HepG2 (cell line): ENCODE measurements around the gene MAEA. TPM values are rescaled to one million over a fixed set of nuclear protein-coding genes. Genes with fewer than 3 reads are reported as not detected.

Experiments used
- ATF7-NPFF ChIP-seq: sonication (generic); formaldehyde crosslinking; IDR thresholded peaks from 2 replicates; pipeline ENCODE4 v1.8.1; 2023; ENCODE audit warnings: mild to moderate bottlenecking, low read depth, missing genetic modification reagents, moderate library complexity
- CEBPZ ChIP-seq: IDR thresholded peaks from 2 replicates; pipeline ENCODE4 v1.6.1; 2012; ENCODE audit warnings: low read length, improper control_type of control experiment
- CREBL2 ChIP-seq: sonication (generic); formaldehyde crosslinking; IDR thresholded peaks from 2 replicates; pipeline ENCODE4 v1.8.1; 2023; ENCODE audit warnings: missing genetic modification reagents, mild to moderate bottlenecking, borderline replicate concordance
- CSRNP2 ChIP-seq: sonication (generic); formaldehyde crosslinking; conservative IDR thresholded peaks from 2 replicates; pipeline ENCODE4 v1.8.0; 2022; ENCODE audit warnings: low read depth, missing genetic modification reagents
- DPF2 ChIP-seq: sonication (generic); formaldehyde crosslinking; IDR thresholded peaks from 2 replicates; pipeline ENCODE4 v1.4.0; 2020; ENCODE audit warnings: mild to moderate bottlenecking, low read depth, missing genetic modification reagents, borderline replicate concordance
- GLMP ChIP-seq: sonication (generic); formaldehyde crosslinking; IDR thresholded peaks from 2 replicates; pipeline ENCODE4 v1.9.0; 2021; ENCODE audit warnings: missing genetic modification reagents, mild to moderate bottlenecking, borderline replicate concordance
- GPBP1L1 ChIP-seq: sonication (generic); formaldehyde crosslinking; IDR thresholded peaks from 2 replicates; pipeline ENCODE4 v1.5.0; 2020; ENCODE audit warnings: mild to moderate bottlenecking, missing genetic modification reagents
- MTF2 ChIP-seq: sonication (generic); formaldehyde crosslinking; IDR thresholded peaks from 2 replicates; pipeline ENCODE4 v1.5.0; 2020; ENCODE audit warnings: missing genetic modification reagents, borderline replicate concordance
- NBN ChIP-seq: fragments of 450-650 bp; conservative IDR thresholded peaks from 2 replicates; pipeline ENCODE4 v1.6.1; 2017
- PATZ1 ChIP-seq: sonication (generic); formaldehyde crosslinking; IDR thresholded peaks from 2 replicates; pipeline ENCODE4 v1.4.0; 2020; ENCODE audit warnings: missing genetic modification reagents
- PBX3 ChIP-seq: sonication (generic); formaldehyde crosslinking; IDR thresholded peaks from 2 replicates; pipeline ENCODE4 v1.8.1; 2023; ENCODE audit warnings: missing genetic modification reagents, inconsistent platforms, borderline replicate concordance
- XBP1 ChIP-seq: sonication (generic); formaldehyde crosslinking; IDR thresholded peaks from 2 replicates; pipeline ENCODE4 v1.5.0; 2020; ENCODE audit warnings: missing genetic modification reagents
- ZIK1 ChIP-seq: sonication (generic); formaldehyde crosslinking; IDR thresholded peaks from 2 replicates; pipeline ENCODE4 v1.5.0; 2020; ENCODE audit warnings: mild to moderate bottlenecking, low read depth, missing genetic modification reagents, borderline replicate concordance
- ZNF264 ChIP-seq: sonication (generic); formaldehyde crosslinking; IDR thresholded peaks from 2 replicates; pipeline ENCODE4 v1.4.0; 2020; ENCODE audit warnings: missing genetic modification reagents
- ZNF460 ChIP-seq: sonication (generic); formaldehyde crosslinking; IDR thresholded peaks from 2 replicates; pipeline ENCODE4 v1.5.1; 2020; ENCODE audit warnings: missing genetic modification reagents, mild to moderate bottlenecking, borderline replicate concordance
- ZNF891 ChIP-seq: sonication (generic); formaldehyde crosslinking; IDR thresholded peaks from 2 replicates; pipeline ENCODE4 v1.5.0; 2020; ENCODE audit warnings: mild to moderate bottlenecking, missing genetic modification reagents
- ZSCAN31 ChIP-seq: sonication (generic); formaldehyde crosslinking; IDR thresholded peaks from 2 replicates; pipeline ENCODE4 v1.5.0; 2020; ENCODE audit warnings: low read depth, mild to moderate bottlenecking, missing genetic modification reagents
- ZSCAN9 ChIP-seq: IDR thresholded peaks from 2 replicates; pipeline ENCODE4 v1.6.1; 2016; ENCODE audit warnings: borderline replicate concordance
- polyA plus RNA-seq, 8 experiments: library from polyadenylated mRNA; depleted of rRNA in 3 of 8; stranded (reverse) in 7 of 8; unstranded in 1 of 8; fragments of >200 nt; fragmentation: Illumina TruSeq in 4 of 8; extraction: Trizol in 4 of 8; gene quantifications; 2 replicates each; pipeline versions ENCODE4 v1.2.1 to v1.2.3, GENCODE V29; 2011 to 2016; ENCODE audit warnings: low read depth in 4 of 8, missing spikeins in 1 of 8, mixed read lengths in 1 of 8; ENCODE audit not compliant: insufficient read depth in 1 of 8
- total RNA-seq, 5 experiments: library from RNA; depleted of rRNA; stranded (reverse); fragments of >200 nt; fragmentation: Illumina TruSeq; extraction: Trizol; gene quantifications; 2 replicates each; pipeline ENCODE4 v1.2.3, GENCODE V29; 2016; ENCODE audit warnings: low read depth in 1 of 5

The MAEA gene
- total and polyA plus RNA-seq, 2 of the 13 experiments (the other 11 are each of a cell fraction or from before 2014, with no cell fraction given) = 52.0 to 57.1 TPM

GRCh38 chr4:1351854-1352566, 62.3 kb downstream of the MAEA start (continued):
- TF ChIP-seq ZSCAN31 (CRISPR knock-in tag) = no peak
- TF ChIP-seq DPF2 = no peak
- TF ChIP-seq ZNF460 = no peak
- TF ChIP-seq PBX3 = no peak
- TF ChIP-seq ZSCAN9 (CRISPR knock-in tag) = no peak
- no peak for TF ChIP-seq CEBPZ
- TF ChIP-seq ZIK1 = no peak
- TF ChIP-seq XBP1 = no peak
- no peak for TF ChIP-seq ATF7-NPFF (CRISPR knock-in tag)
- TF ChIP-seq CREBL2 (CRISPR knock-in tag) = no peak
- TF ChIP-seq CSRNP2 = no peak
- TF ChIP-seq MTF2 (CRISPR knock-in tag) = no peak
- TF ChIP-seq PATZ1 (CRISPR knock-in tag) = 0 out of 2 replicates have a peak, but pooled peaks have one; percentile 13
- TF ChIP-seq ZNF264 (CRISPR knock-in tag) = no peak
- TF ChIP-seq NBN = no peak
- TF ChIP-seq ZNF891 (CRISPR knock-in tag) = peak; percentile 33; the same call in 1 of the 2 replicates
- TF ChIP-seq GLMP (CRISPR knock-in tag) = no peak
- TF ChIP-seq GPBP1L1 (CRISPR knock-in tag) = no peak
